ENCODE data around the gene AFF1. TPM values are rescaled to one million over a fixed set of nuclear protein-coding genes. Genes with fewer than 3 reads are reported as not detected.
"Not testable (repeated sequence)": the region's sequence is repeated elsewhere in the genome, so short reads cannot be mapped to it uniquely, and the experiment has no call there.

AFF1 gene
- total RNA-seq, 1 donor from 2014 or later: 44.3 TPM

DNA sequence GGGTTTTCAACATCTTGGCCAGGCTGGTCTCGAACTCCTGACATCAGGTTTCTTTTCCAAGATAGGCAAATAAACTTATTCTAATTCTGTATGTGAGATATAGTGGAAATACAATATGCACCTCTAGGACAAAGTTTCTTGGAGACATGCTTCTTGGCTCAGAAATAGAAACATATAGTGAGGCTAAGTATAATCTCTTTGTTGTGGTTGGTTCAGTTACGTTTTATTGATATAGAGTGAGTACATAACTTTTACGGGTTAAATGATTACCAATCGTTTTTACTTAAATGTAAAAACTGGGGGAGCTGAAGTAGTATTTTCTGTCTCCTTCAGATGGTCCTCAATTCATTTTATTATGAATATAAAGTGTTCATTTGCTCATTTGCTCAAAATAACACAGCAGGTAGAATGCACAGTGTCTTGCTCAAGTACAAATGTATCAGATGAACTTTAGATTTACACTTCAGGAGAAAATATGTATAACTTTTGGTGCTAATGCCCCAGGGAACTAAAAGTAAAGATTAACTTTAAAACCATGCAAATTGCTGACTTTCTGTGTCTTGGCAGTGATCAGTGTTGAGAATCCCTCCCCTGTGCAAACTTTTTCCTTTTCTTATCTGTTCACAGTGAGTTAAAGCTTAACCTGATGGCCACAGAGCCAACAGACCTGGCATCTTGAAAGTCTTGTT, 77.6 kb downstream of the AFF1 start:
- DNase-seq: no peak
- intact Hi-C loops (cut with micrococcal nuclease): no loop called here
- Mint-ChIP-seq H3K4me1 (peaks cover 72% of the 10 kb centered on the region), H3K36me3 (ENCODE audit: low read depth) (peaks cover 3% of the 10 kb centered on the region), H3K4me3 (peak overlapping the region; percentile 26), H3K27me3 (no peaks in the 10 kb centered on the region), H3K27ac (peak overlapping the region; percentile 58), H3K9me3 (no peaks in the 10 kb centered on the region)

DNA sequence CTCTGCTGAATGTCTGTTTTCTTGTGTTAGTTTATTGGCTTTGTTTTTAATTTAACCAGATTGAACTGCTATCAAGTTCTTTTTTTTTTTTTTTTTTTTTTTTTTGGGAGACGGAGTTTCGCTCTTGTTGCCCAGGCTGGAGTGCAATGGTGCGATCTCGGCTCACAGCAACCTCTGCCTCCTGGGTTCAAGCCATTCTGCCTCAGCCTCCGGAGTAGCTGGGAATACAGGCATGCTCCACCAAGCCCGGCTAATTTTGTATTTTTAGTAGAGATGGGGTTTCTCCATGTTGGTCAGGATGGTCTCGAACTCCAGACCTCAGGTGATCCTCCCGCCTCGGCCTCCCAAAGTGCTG, 78.1 kb downstream of the AFF1 start:
- H3K4me1 Mint-ChIP-seq: peaks cover 73% of the 10 kb centered on the region
- DNase-seq; H3K36me3 Mint-ChIP-seq (ENCODE audit: low read depth); intact Hi-C loops (cut with micrococcal nuclease); H3K27ac Mint-ChIP-seq; H3K27me3 Mint-ChIP-seq; H3K9me3 Mint-ChIP-seq; H3K4me3 Mint-ChIP-seq: not testable (repeated sequence)

DNA sequence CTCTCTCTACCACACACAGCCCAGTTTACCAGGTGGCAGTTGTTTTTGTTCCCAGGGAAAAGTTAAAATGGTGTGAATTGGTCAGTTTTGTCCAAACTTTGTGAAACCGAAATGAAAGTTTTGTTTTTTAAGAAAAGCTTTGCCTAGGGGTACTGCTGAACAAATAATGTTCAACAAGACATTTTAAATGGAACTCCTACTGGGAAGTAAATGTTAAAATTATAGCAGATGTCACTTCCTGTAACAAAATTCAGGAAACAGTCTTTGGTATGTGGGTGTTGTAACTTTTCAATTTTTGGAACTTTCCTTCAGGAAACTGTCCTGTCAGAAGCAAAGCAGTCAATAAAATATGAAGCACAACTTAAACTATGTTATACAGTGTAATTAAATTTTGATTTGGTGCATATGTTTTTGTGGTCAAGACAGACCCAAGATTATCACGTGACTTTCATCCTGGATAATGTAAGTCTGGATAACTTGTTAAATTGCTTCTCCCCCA, 79.5 kb downstream of the AFF1 start:
- intact Hi-C loops (cut with micrococcal nuclease): loop anchor here (1.0 kb wide), 1 partner anchor 8 kb away; no protein-coding TSS in a partner anchor
- peak overlapping the region; percentile 53 for H3K27ac Mint-ChIP-seq

GRCh38 chr4:87015416-87015815, 80.6 kb downstream of the AFF1 start:
- intact Hi-C loops (cut with micrococcal nuclease): no loop called here
- Mint-ChIP-seq H3K27ac (peak overlapping the region; percentile 3), H3K4me3 (peak overlapping the region; percentile 3)

More for the DNA sequence above, 79.5 kb downstream of the AFF1 start:
- Mint-ChIP-seq H3K4me1 (peaks cover 72% of the 10 kb centered on the region), H3K9me3 (peaks cover 3% of the 10 kb centered on the region), H3K36me3 (ENCODE audit: low read depth) (peaks cover 3% of the 10 kb centered on the region), H3K4me3 (peak overlapping the region; percentile 64), H3K27me3 (no peaks in the 10 kb centered on the region)
- DNase-seq: no peak

DNA sequence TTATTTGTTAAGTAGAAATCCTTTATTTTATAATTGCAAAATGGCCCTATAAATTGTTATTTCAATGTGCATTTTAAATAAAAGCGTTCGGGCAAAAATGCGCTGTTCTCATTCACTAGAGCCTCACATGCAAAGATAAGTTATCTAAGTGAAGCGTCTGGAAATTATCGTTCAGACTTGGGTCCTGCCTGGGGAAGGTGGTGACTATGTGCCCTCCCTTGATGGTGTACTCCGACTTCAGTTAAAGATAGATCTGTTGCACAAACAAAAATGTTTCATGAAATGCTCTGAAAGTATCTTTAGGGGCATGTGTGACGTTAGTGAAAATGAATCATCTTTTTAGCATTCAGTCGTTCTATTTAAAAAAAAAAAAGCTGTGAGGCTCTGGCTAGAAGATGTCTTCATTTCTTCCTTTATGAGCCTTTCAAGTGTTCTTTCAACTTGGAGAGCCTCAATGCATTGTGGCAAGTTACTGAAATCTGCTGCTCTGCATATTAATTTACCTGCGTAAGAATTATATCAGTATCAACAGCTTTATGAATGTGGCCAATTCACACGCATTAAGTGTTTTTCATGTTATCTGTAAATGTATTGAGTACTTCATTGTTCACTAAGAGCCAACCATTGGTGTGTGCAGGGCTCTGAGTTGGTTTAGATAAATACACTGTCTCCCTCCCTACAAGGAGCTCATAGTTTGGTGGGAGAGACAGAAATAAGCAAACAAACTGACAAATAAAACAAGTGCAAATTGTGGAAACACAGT, 83.0 kb downstream of the AFF1 start:
- no peak for DNase-seq

More at GRCh38 chr4:87015416-87015815, 80.6 kb downstream of the AFF1 start:
- H3K9me3 Mint-ChIP-seq: peaks cover 3% of the 10 kb centered on the region
- no peaks in the 10 kb centered on the region for H3K27me3 Mint-ChIP-seq
- H3K4me1 Mint-ChIP-seq: peaks cover 73% of the 10 kb centered on the region
- H3K36me3 Mint-ChIP-seq (ENCODE audit: low read depth): peaks cover 3% of the 10 kb centered on the region
- DNase-seq: no peak

GRCh38 chr4:87018753-87019152, 83.9 kb downstream of the AFF1 start:
- Mint-ChIP-seq H3K36me3 (ENCODE audit: low read depth) (peaks cover 2% of the 10 kb centered on the region), H3K4me3 (no peak overlapping the region), H3K4me1 (peaks cover 58% of the 10 kb centered on the region), H3K27ac (no peak overlapping the region), H3K9me3 (peaks cover 3% of the 10 kb centered on the region), H3K27me3 (no peaks in the 10 kb centered on the region)
- intact Hi-C loops (cut with micrococcal nuclease): no loop called here
- no peak for DNase-seq

More for the DNA sequence above, 83.0 kb downstream of the AFF1 start:
- peak overlapping the region; percentile 5 for H3K4me3 Mint-ChIP-seq
- no peaks in the 10 kb centered on the region for H3K27me3 Mint-ChIP-seq
- H3K9me3 Mint-ChIP-seq: peaks cover 3% of the 10 kb centered on the region
- intact Hi-C loops (cut with micrococcal nuclease): no loop called here
- H3K36me3 Mint-ChIP-seq (ENCODE audit: low read depth): peaks cover 3% of the 10 kb centered on the region
- peaks cover 65% of the 10 kb centered on the region for H3K4me1 Mint-ChIP-seq
- H3K27ac Mint-ChIP-seq: peak overlapping the region; percentile 60

DNA sequence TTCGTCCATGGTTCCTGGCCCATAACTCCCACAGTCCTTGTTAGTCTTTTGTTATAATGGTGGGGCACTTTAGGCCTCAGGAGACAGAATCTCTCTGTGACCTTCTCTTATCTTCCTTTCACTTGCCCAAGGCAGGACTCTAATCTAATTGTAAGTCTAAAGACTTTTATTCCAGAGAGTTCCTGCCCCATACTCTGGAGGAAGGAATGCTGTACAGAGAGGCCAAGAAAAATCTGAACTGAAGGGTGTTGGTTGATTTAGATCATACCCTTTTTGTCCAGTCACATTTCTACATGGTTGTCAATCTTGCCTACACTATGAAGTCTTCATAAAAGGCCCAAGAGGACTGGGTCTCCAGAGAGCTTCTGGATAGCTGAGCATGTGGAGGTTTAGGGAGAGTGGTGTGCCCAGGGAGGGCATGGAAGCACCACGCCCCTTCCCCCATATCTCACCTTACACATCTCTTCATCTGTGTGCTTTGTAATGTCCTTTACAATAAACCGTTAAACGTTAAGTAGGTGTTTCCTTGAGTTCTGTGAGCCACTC, 84.5 kb downstream of the AFF1 start:
- intact Hi-C loops (cut with micrococcal nuclease): no loop called here
- Mint-ChIP-seq H3K4me3 (peak overlapping the region; percentile 34), H3K36me3 (ENCODE audit: low read depth) (peaks cover 2% of the 10 kb centered on the region), H3K27me3 (no peaks in the 10 kb centered on the region), H3K9me3 (peaks cover 3% of the 10 kb centered on the region), H3K4me1 (peaks cover 56% of the 10 kb centered on the region), H3K27ac (peak overlapping the region; percentile 64)
- DNase-seq: no peak

GRCh38 chr4:87019898-87020297, 85.1 kb downstream of the AFF1 start:
- Mint-ChIP-seq H3K27me3 (no peaks in the 10 kb centered on the region), H3K4me1 (peaks cover 50% of the 10 kb centered on the region), H3K27ac (peak overlapping the region; percentile 23), H3K9me3 (peaks cover 3% of the 10 kb centered on the region), H3K4me3 (no peak overlapping the region), H3K36me3 (ENCODE audit: low read depth) (peaks cover 2% of the 10 kb centered on the region)
- intact Hi-C loops (cut with micrococcal nuclease): no loop called here
- DNase-seq: no peak

DNA sequence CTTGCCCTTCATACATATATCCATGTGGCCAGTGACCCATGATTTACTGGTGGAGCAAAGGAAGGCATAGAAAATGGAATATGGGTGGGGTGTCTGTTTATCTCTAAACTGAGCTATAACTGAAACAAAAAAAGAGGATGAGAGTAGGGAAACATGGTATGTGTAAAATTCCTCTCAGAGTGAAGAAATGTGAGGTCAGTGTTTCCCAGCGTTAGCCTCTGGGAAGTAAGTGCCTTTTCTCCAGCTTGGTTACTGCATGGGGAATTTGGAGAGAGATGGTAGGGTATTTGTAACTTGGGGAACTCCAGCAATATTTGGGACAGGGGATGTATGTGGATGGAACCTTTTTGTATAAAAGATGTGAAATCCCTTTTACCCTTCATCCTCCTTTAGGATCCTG, 89.4 kb downstream of the AFF1 start:
- intact Hi-C loops (cut with micrococcal nuclease): no loop called here
- Mint-ChIP-seq H3K27ac (no peak overlapping the region), H3K27me3 (no peaks in the 10 kb centered on the region), H3K4me3 (no peak overlapping the region), H3K4me1 (peaks cover 38% of the 10 kb centered on the region), H3K36me3 (ENCODE audit: low read depth) (peaks cover 2% of the 10 kb centered on the region), H3K9me3 (no peaks in the 10 kb centered on the region)
- DNase-seq: no peak

GRCh38 chr4:87025023-87025613, 90.3 kb downstream of the AFF1 start:
- no peak overlapping the region for H3K4me3 Mint-ChIP-seq
- H3K9me3 Mint-ChIP-seq: no peaks in the 10 kb centered on the region
- intact Hi-C loops (cut with micrococcal nuclease): no loop called here
- no peak overlapping the region for H3K27ac Mint-ChIP-seq
- peaks cover 2% of the 10 kb centered on the region for H3K36me3 Mint-ChIP-seq (ENCODE audit: low read depth)
- no peaks in the 10 kb centered on the region for H3K27me3 Mint-ChIP-seq
- DNase-seq: no peak
- H3K4me1 Mint-ChIP-seq: peaks cover 31% of the 10 kb centered on the region

- Mint-ChIP-seq H3K27me3 (no peaks in the 10 kb centered on the region), H3K4me3 (no peak overlapping the region), H3K36me3 (ENCODE audit: low read depth) (peaks cover 2% of the 10 kb centered on the region), H3K9me3 (no peaks in the 10 kb centered on the region), H3K4me1 (peaks cover 28% of the 10 kb centered on the region), H3K27ac (no peak overlapping the region)
- intact Hi-C loops (cut with micrococcal nuclease): loop anchor here (2.0 kb wide), 1 partner anchor 19 kb away; no protein-coding TSS in a partner anchor
- DNase-seq: no peak
Observed at GRCh38 chr4:87025614-87026041, 90.8 kb downstream of the AFF1 start.

DNA sequence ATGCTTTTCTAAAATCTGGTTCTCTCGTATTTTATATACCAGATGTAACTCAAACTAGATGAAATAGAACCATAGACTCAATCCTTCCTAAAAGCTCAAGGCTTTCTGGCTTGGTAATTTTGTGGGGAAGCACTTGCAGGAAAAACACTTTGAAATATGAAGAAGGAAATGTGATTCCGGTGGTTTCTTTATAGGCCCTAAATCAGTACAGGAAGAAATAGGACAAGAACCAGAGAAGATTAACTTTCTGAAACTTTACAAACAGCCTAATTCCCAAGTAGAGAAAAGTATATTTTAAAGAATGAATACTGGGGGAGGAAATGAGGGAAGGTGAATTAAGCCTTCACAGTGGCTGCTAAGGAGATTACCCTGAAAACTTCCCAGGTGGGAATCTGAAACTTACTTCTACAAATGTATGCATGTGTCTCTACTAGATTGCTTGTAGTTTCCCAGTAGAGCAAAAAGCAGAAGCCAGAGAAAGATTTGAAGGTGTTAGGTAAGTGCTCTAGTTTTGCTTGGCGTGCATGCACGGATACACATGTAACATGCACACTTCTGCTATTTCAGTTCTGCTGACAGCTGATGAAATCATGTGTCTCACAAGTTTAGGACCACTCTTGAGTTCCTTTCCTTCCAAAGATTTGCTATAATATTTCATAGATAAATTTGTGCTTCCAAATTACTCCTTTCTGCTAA, 92.1 kb downstream of the AFF1 start:
- H3K27ac Mint-ChIP-seq: no peak overlapping the region
- no peak for DNase-seq
- peaks cover 2% of the 10 kb centered on the region for H3K36me3 Mint-ChIP-seq (ENCODE audit: low read depth)
- no peaks in the 10 kb centered on the region for H3K9me3 Mint-ChIP-seq
- intact Hi-C loops (cut with micrococcal nuclease): loop anchor here (2.0 kb wide), 1 partner anchor 20 kb away; no protein-coding TSS in a partner anchor
- no peak overlapping the region for H3K4me3 Mint-ChIP-seq
- H3K27me3 Mint-ChIP-seq: no peaks in the 10 kb centered on the region
- peaks cover 22% of the 10 kb centered on the region for H3K4me1 Mint-ChIP-seq

GRCh38 chr4:87029356-87029755, 94.5 kb downstream of the AFF1 start:
- Mint-ChIP-seq H3K4me3 (no peak overlapping the region), H3K9me3 (no peaks in the 10 kb centered on the region), H3K27ac (no peak overlapping the region), H3K27me3 (no peaks in the 10 kb centered on the region), H3K36me3 (ENCODE audit: low read depth) (peaks cover 2% of the 10 kb centered on the region), H3K4me1 (peaks cover 18% of the 10 kb centered on the region)
- intact Hi-C loops (cut with micrococcal nuclease): no loop called here
- DNase-seq: no peak
